ENCODE measurements around the gene CLIP3.

CLIP3 gene

GRCh38 chr19:35975608-35976214 lies 57.0 kb downstream of the CLIP3 start:
- peak; percentile 76 for DNase-seq

GRCh38 chr19:35973487-35973886 lies 59.2 kb downstream of the CLIP3 start:
- DNase-seq: no peak

GRCh38 chr19:35966771-35967170 lies 65.9 kb downstream of the CLIP3 start:
- no peak for DNase-seq

All from hematopoietic multipotent progenitor cell treated with erythropoietin and hydrocortisone succinate and interleukin-3 and kit ligand, for 6 days (in vitro differentiated cells).